Hepatocyte (in vitro differentiated cells): ENCODE data around the gene TRPV2. TPM values are rescaled to one million over a fixed set of nuclear protein-coding genes. Genes with fewer than 3 reads are reported as not detected.
A peak's percentile ranks its signal among the peaks of the same experiment; 100 is the strongest.

ENCODE experiments used
- DNase-seq: peaks from one replicate; pipeline ENCODE4 v3.0.0-alpha.2; 2016; ENCODE audit warnings: low spot score
- H2AFZ ChIP-seq: fragments of 200-600 bp; sonication (generic); 2 replicates; pipeline ENCODE4 v1.6.0; 2016; ENCODE audit warnings: antibody characterized with exemption, mild to moderate bottlenecking
- H3K27ac ChIP-seq: fragments of 200-600 bp; sonication (generic); 2 replicates; pipeline ENCODE4 v1.5.1; 2016; ENCODE audit warnings: mild to moderate bottlenecking
- H3K27me3 ChIP-seq: fragments of 200-600 bp; sonication (generic); 2 replicates; pipeline ENCODE4 v1.6.1; 2016
- H3K36me3 ChIP-seq: fragments of 200-600 bp; sonication (generic); replicated peaks from 2 replicates; pipeline ENCODE4 v1.5.1; 2016; ENCODE audit warnings: low read depth; ENCODE audit not compliant: insufficient read depth
- H3K4me1 ChIP-seq: fragments of 200-600 bp; sonication (generic); 2 replicates; pipeline ENCODE4 v1.5.1; 2016; ENCODE audit warnings: mild to moderate bottlenecking, moderate library complexity; ENCODE audit not compliant: insufficient read depth
- H3K4me2 ChIP-seq: fragments of 200-600 bp; sonication (generic); 2 replicates; pipeline ENCODE4 v1.6.0; 2016
- H3K4me3 ChIP-seq: fragments of 200-600 bp; sonication (generic); 2 replicates; pipeline ENCODE4 v1.5.1; 2016; ENCODE audit warnings: mild to moderate bottlenecking
- H3K79me2 ChIP-seq: fragments of 200-600 bp; sonication (generic); 2 replicates; pipeline ENCODE4 v1.6.0; 2017; ENCODE audit warnings: mild to moderate bottlenecking
- H3K9me2 ChIP-seq: fragments of 200-600 bp; sonication (generic); replicated peaks from 2 replicates; pipeline ENCODE4 v1.6.0; 2017; ENCODE audit warnings: mild to moderate bottlenecking; ENCODE audit not compliant: insufficient read depth
- H3K9me3 ChIP-seq: fragments of 200-600 bp; sonication (generic); 2 replicates; pipeline ENCODE4 v1.5.1; 2016; ENCODE audit warnings: low read depth, mild to moderate bottlenecking
- H4K20me1 ChIP-seq: fragments of 200-600 bp; sonication (generic); 2 replicates; pipeline ENCODE4 v1.6.0; 2016; ENCODE audit warnings: mild to moderate bottlenecking; ENCODE audit not compliant: insufficient read depth, poor library complexity, severe bottlenecking
- CTCF ChIP-seq: fragments of 200-600 bp; sonication (generic); IDR thresholded peaks from 2 replicates; pipeline ENCODE4 v1.5.1; 2016; ENCODE audit warnings: antibody characterized with exemption, mild to moderate bottlenecking; ENCODE audit not compliant: poor library complexity
- EZH2 ChIP-seq: fragments of 200-600 bp; sonication (generic); IDR thresholded peaks from 2 replicates; pipeline ENCODE4 v1.6.1; 2016; ENCODE audit warnings: antibody characterized with exemption, mild to moderate bottlenecking, borderline replicate concordance
- EZH2phosphoT487 ChIP-seq: fragments of 200-600 bp; sonication (generic); IDR thresholded peaks from one replicate; pipeline ENCODE4 v1.6.1; 2018; ENCODE audit warnings: antibody characterized with exemption, mild to moderate bottlenecking, low read depth, moderate library complexity; ENCODE audit not compliant: unreplicated experiment, severe bottlenecking
- WGBS: methylation state at CpG from one replicate; pipeline ENCODE4 v1.1.6; 2016; ENCODE audit warnings: low lambda C conversion rate; ENCODE audit errors: missing lambda C conversion rate; 5-methylcytosine and 5-hydroxymethylcytosine counted together
- polyA plus RNA-seq: library from polyadenylated mRNA; unstranded; fragments of >200 nt; fragmentation: Nextera tagmentation; extraction: Ambion mirVana; gene quantifications from 2 replicates; pipeline ENCODE4 v1.2.1, GENCODE V29; 2016
- total RNA-seq: library from RNA; depleted of rRNA; stranded (reverse); fragments of >200 nt; gene quantifications from 2 replicates; pipeline ENCODE4 v1.2.3, GENCODE V29; 2014

TRPV2 gene
- total and polyA plus RNA-seq, 2 experiments from 2014 or later, result 7.7 to 10.1 TPM

DNA sequence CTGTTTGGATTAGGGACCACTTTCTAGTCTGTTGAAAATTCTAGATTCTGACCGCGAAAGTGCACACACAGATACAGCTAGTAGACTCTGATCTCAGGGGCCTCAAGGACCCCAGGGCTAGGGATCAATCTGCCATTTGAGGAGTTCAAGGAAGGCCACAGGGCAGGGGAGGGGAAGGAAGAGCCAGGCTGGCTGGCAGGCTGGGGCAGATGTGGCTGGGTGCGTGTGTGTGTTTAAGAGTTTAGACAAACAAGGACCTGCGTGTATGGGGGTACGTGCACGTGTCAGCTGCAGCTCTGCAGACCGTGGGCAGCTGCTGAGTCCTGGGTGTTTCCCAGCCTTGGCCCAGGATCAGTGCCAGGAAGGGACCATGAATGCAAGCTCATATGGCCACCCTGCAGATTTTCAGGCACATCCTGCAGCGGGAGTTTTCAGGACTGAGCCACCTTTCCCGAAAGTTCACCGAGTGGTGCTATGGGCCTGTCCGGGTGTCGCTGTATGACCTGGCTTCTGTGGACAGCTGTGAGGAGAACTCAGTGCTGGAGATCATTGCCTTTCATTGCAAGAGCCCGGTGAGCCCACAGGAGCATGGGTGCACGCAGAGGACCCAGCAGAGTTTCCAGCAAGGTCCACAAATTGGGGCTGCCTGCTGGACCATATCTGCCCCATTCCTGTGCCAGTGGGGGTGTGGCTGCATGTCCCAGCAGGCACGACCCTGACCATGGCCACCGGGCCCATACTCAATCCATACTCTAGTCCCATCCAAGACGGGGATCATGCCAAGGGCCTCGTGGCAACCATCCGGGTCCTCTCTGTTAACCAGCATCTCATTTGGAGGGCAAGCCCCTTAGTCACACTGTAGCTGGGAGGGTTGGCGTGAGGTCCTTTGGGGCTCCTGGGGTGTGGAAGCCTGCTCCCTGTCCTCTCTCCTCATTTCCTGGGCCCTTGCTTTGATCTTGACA lies 10.6 kb downstream of the TRPV2 start:
- H3K9me3 ChIP-seq, result no peaks in the 10 kb centered on the region
- DNase-seq, result peak; percentile 16
- no peak overlapping the region for H3K27ac ChIP-seq
- TF ChIP-seq EZH2phosphoT487 (no peak), EZH2 (no peak), CTCF (no peak)
- H3K4me1 ChIP-seq, result no peaks in the 10 kb centered on the region
- no peaks in the 10 kb centered on the region for H3K9me2 ChIP-seq
- WGBS, result 77% methylated on average over 20 of the region's 20 CpGs
- H3K79me2 ChIP-seq, result no peaks in the 10 kb centered on the region
- H3K27me3 ChIP-seq, result no peaks in the 10 kb centered on the region
- H2AFZ ChIP-seq, result no peak overlapping the region
- H4K20me1 ChIP-seq, result no peaks in the 10 kb centered on the region
- H3K4me3 ChIP-seq, result no peak overlapping the region
- no peaks in the 10 kb centered on the region for H3K36me3 ChIP-seq
- no peak overlapping the region for H3K4me2 ChIP-seq

GRCh38 chr17:16427020-16427419 lies 11.6 kb downstream of the TRPV2 start:
- no peak overlapping the region for H2AFZ ChIP-seq
- no peaks in the 10 kb centered on the region for H3K9me3 ChIP-seq
- H3K27ac ChIP-seq, result no peak overlapping the region
- TF ChIP-seq CTCF (no peak), EZH2 (no peak), EZH2phosphoT487 (no peak)
- no peak overlapping the region for H3K4me2 ChIP-seq
- H3K4me3 ChIP-seq, result no peak overlapping the region
- DNase-seq, result no peak
- no peaks in the 10 kb centered on the region for H4K20me1 ChIP-seq
- no peaks in the 10 kb centered on the region for H3K9me2 ChIP-seq
- no peaks in the 10 kb centered on the region for H3K4me1 ChIP-seq
- whole genome bisulfite sequencing, result 98% methylated on average over 3 of the region's 3 CpGs
- H3K79me2 ChIP-seq, result no peaks in the 10 kb centered on the region
- H3K36me3 ChIP-seq, result no peaks in the 10 kb centered on the region
- H3K27me3 ChIP-seq, result no peaks in the 10 kb centered on the region

DNA sequence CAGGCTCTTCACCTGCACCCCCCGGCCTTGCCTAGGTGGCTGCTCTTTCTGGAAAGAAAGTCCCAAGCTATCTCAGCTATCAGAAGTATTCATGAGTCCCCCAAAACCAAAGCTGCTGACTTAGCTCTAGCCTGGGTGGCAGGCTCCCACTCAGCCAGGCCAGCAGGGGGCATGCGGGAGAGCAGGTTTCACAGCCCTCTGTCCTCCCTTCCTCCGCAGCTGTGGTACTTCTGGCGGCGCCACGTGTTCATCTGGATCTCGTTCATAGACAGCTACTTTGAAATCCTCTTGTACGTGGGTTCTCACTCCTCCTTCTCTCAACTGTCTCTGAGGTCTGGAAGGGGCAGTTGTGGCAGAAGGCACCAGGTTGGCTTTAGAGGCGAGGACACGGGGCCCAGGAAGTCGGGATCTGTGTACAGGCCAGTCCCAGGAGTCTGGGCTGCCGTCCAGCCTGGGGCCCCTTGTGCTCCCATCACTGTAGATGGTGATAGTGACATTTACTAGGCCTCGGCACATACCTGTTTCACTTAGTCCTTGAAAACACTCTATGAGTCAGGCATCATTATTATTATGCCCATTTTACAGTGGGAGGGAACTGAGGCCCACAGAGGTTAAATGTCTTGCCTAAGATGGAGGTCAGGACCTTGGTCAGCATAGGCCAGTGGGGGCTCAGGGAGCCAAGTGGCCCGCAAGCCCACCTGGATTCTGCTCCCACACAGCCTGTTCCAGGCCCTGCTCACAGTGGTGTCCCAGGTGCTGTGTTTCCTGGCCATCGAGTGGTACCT lies 12.9 kb downstream of the TRPV2 start:
- 65% methylated on average over 15 of the region's 15 CpGs for WGBS
- Histone ChIP-seq H3K4me2 (no peak overlapping the region), H3K36me3 (no peaks in the 10 kb centered on the region)

More for the DNA sequence above, 12.9 kb downstream of the TRPV2 start:
- H2AFZ ChIP-seq, result no peak overlapping the region
- no peak overlapping the region for H3K4me3 ChIP-seq
- H4K20me1 ChIP-seq, result no peaks in the 10 kb centered on the region
- TF ChIP-seq EZH2phosphoT487, result no peak
- TF ChIP-seq EZH2, result no peak
- TF ChIP-seq CTCF, result peak; percentile 54
- H3K79me2 ChIP-seq, result no peaks in the 10 kb centered on the region
- no peaks in the 10 kb centered on the region for H3K4me1 ChIP-seq
- no peaks in the 10 kb centered on the region for H3K27me3 ChIP-seq
- H3K9me3 ChIP-seq, result no peaks in the 10 kb centered on the region
- H3K27ac ChIP-seq, result no peak overlapping the region
- peak; percentile 74 for DNase-seq
- H3K9me2 ChIP-seq, result no peaks in the 10 kb centered on the region
